Prostate gland (tissue), 2 donors: ENCODE measurements around the gene SEPTIN5. TPM values are rescaled to one million over a fixed set of nuclear protein-coding genes. Genes with fewer than 3 reads are reported as not detected.

ENCODE experiments used
- DNase-seq: peaks from one replicate; pipeline ENCODE4 v3.0.0-alpha.2; 2019; ENCODE audit warnings: low spot score
- H3K27ac ChIP-seq, 2 donors: fragments of 200-600 bp; sonication (generic); 2 replicates each; pipeline ENCODE4 v1.5.1; 2017 to 2019
- H3K27me3 ChIP-seq: fragments of 200-600 bp; sonication (generic); replicated peaks from 2 replicates; pipeline ENCODE4 v1.5.1; 2019; ENCODE audit not compliant: insufficient read depth
- H3K36me3 ChIP-seq, 2 donors: fragments of 200-600 bp; sonication (generic); 1 replicate in 1 of 2; 2 replicates in 1 of 2; pipeline versions ENCODE4 v1.5.1 to v1.8.1; 2017 to 2019
- H3K4me1 ChIP-seq: fragments of 200-600 bp; sonication (generic); replicated peaks from 2 replicates; pipeline ENCODE4 v1.5.1; 2019
- H3K4me3 ChIP-seq, 2 donors: fragments of 200-600 bp; sonication (generic); 2 replicates each; pipeline ENCODE4 v1.5.1; 2017 to 2019
- H3K9me3 ChIP-seq: fragments of 200-600 bp; sonication (generic); 2 replicates; pipeline ENCODE4 v1.5.1; 2017
- CTCF ChIP-seq, 4 experiments: fragments of 200-600 bp in 2 of 4; fragments of 450-650 bp in 2 of 4; sonication (generic) in 2 of 4; IDR thresholded peaks; 1 replicate in 3 of 4; 2 replicates in 1 of 4; pipeline ENCODE4 v1.5.1; 2016 to 2019; ENCODE audit warnings: antibody characterized with exemption in 4 of 4, mild to moderate bottlenecking in 2 of 4, moderate library complexity in 2 of 4
- POLR2A ChIP-seq: fragments of 450-650 bp; IDR thresholded peaks from one replicate; pipeline ENCODE4 v1.6.1; 2016; ENCODE audit warnings: antibody characterized with exemption, mild to moderate bottlenecking
- POLR2AphosphoS5 ChIP-seq: sonication (generic); formaldehyde crosslinking; IDR thresholded peaks from one replicate; pipeline ENCODE4 v1.6.1; 2017; ENCODE audit warnings: antibody characterized with exemption
- WGBS: methylation state at CpG from one replicate; pipeline ENCODE4 v1.1.5; 2018; 5-methylcytosine and 5-hydroxymethylcytosine counted together
- intact Hi-C: fragments of 100-400 bp; cut with DNase I; formaldehyde crosslinking; loops from one replicate; pipeline ENCODE4 v1.14.2; 2022
- total RNA-seq, 2 donors: library from RNA; depleted of rRNA; stranded (reverse); fragments of >200 nt; gene quantifications; one replicate each; pipeline ENCODE4 v1.1.0, GENCODE V29; 2016

The SEPTIN5 gene
- total RNA-seq, 2 donors from 2014 or later: 17.1 to 96.2 TPM

- Histone ChIP-seq H3K4me1 (no peaks in the 10 kb centered on the region), H3K9me3 (no peaks in the 10 kb centered on the region), H3K27me3 (no peaks in the 10 kb centered on the region), H3K36me3 (no peaks in the 10 kb centered on the region), H3K4me3 (no peak overlapping the region), H3K27ac (no peak overlapping the region)
- TF ChIP-seq CTCF (IDR thresholded peaks at IDR 0.05) (no peak), POLR2A (no peak), POLR2AphosphoS5 (no peak)
- DNase-seq: no peak
- intact Hi-C loops: no loop called here
- 85% methylated on average over 12 of the region's 12 CpGs for WGBS
These were observed 33.2 kb downstream of the SEPTIN5 start for GRCh38 chr22:19747551-19747950.

- Histone ChIP-seq H3K27ac (no peak overlapping the region), H3K4me1 (no peaks in the 10 kb centered on the region), H3K36me3 (no peaks in the 10 kb centered on the region), H3K27me3 (no peaks in the 10 kb centered on the region), H3K9me3 (no peaks in the 10 kb centered on the region), H3K4me3 (no peak overlapping the region)
- WGBS: 90% methylated on average over 3 of the region's 4 CpGs
- TF ChIP-seq POLR2A (no peak), POLR2AphosphoS5 (no peak), CTCF (IDR thresholded peaks at IDR 0.05) (no peak)
- DNase-seq: no peak
- intact Hi-C loops: no loop called here
These were observed 33.8 kb downstream of the SEPTIN5 start for GRCh38 chr22:19748139-19748538.

GRCh38 chr22:19748991-19749664 is 34.8 kb downstream of the SEPTIN5 start:
- no peak for TF ChIP-seq POLR2AphosphoS5
- TF ChIP-seq POLR2A: no peak
- TF ChIP-seq CTCF (IDR thresholded peaks at IDR 0.05): no peak
- intact Hi-C loops: no loop called here
- DNase-seq: no peak
- Histone ChIP-seq H3K4me3 (no peak overlapping the region), H3K27me3 (no peaks in the 10 kb centered on the region), H3K27ac (no peak overlapping the region), H3K4me1 (no peaks in the 10 kb centered on the region), H3K36me3 (no peaks in the 10 kb centered on the region), H3K9me3 (no peaks in the 10 kb centered on the region)
- WGBS: 78% methylated on average over 15 of the region's 15 CpGs

GRCh38 chr22:19749876-19750275 is 35.6 kb downstream of the SEPTIN5 start:
- 65% methylated on average over 12 of the region's 12 CpGs for WGBS
- H3K27ac ChIP-seq: no peak overlapping the region
- no peak overlapping the region for H3K4me3 ChIP-seq
- H3K27me3 ChIP-seq: peaks cover 5% of the 10 kb centered on the region
- H3K4me1 ChIP-seq: no peaks in the 10 kb centered on the region
- no peak for TF ChIP-seq POLR2A
- no peak for TF ChIP-seq CTCF (IDR thresholded peaks at IDR 0.05)
- no peak for TF ChIP-seq POLR2AphosphoS5
- H3K36me3 ChIP-seq: no peaks in the 10 kb centered on the region
- no peaks in the 10 kb centered on the region for H3K9me3 ChIP-seq
- intact Hi-C loops: no loop called here
- no peak for DNase-seq
